PC-3 (cell line): Measurements from ENCODE around the gene OTOF.

Experiments
- EZH2 ChIP-seq: fragments of 300-600 bp; sonication (generic); IDR thresholded peaks from one replicate; pipeline ENCODE4 v1.6.1; 2017; ENCODE audit warnings: antibody characterized with exemption, mild to moderate bottlenecking, low read length; ENCODE audit not compliant: unreplicated experiment
- EZH2phosphoT487 ChIP-seq: fragments of 300-600 bp; sonication (generic); IDR thresholded peaks from 2 replicates; pipeline ENCODE4 v1.6.1; 2018; ENCODE audit warnings: mild to moderate bottlenecking, antibody characterized with exemption, low read length, borderline replicate concordance

- TF ChIP-seq EZH2: no peak
- TF ChIP-seq EZH2phosphoT487: no peak
Measured at GRCh38 chr2:26457695-26458364, 20.1 kb downstream of the OTOF start.
